Measurements from ENCODE around the gene ATP5PD. TPM values are rescaled to one million over a fixed set of nuclear protein-coding genes. Genes with fewer than 3 reads are reported as not detected.

Gene ATP5PD
- total and polyA plus RNA-seq, 2 of the 13 experiments (the other 11 are each of a cell fraction or from before 2014, with no cell fraction given), result 158 to 428 TPM

- TF ChIP-seq ETV5 (CRISPR knock-in tag; IDR thresholded peaks at IDR 0.05; ENCODE audit: borderline replicate concordance), result peak; percentile 98
- TF ChIP-seq ZNF776 (CRISPR knock-in tag; IDR thresholded peaks at IDR 0.05), result no peak
- no peak for TF ChIP-seq ZSCAN20 (CRISPR knock-in tag; IDR thresholded peaks at IDR 0.05; ENCODE audit: borderline replicate concordance)
- TF ChIP-seq RFX3 (CRISPR knock-in tag; IDR thresholded peaks at IDR 0.05), result peak; percentile 48; the same call in 1 of the 2 replicates
- TF ChIP-seq RERE (CRISPR knock-in tag; IDR thresholded peaks at IDR 0.05; ENCODE audit: low read depth), result peak; percentile 90
- no peak for TF ChIP-seq ZNF512B (CRISPR knock-in tag; IDR thresholded peaks at IDR 0.05; ENCODE audit: borderline replicate concordance)
- no peak for TF ChIP-seq MAZ (IDR thresholded peaks at IDR 0.05; ENCODE audit: borderline replicate concordance, low read depth, low read length)
- peak; percentile 23; the same call in 1 of the 2 replicates for TF ChIP-seq MAZ (CRISPR knock-in tag; IDR thresholded peaks at IDR 0.05; ENCODE audit: low read depth)
- TF ChIP-seq FOSL1 (CRISPR knock-in tag; IDR thresholded peaks at IDR 0.05; ENCODE audit: borderline replicate concordance), result no peak
- TF ChIP-seq KDM4B (CRISPR knock-in tag; IDR thresholded peaks at IDR 0.05), result peak; percentile 31; the same call in 1 of the 2 replicates
- peak; percentile 94 for TF ChIP-seq PAXIP1 (CRISPR knock-in tag; conservative IDR thresholded peaks at IDR 0.05)
- TF ChIP-seq TCF7L2 (IDR thresholded peaks at IDR 0.05; ENCODE audit: low read depth, low read length), result no peak
- TF ChIP-seq KLF12 (CRISPR knock-in tag; IDR thresholded peaks at IDR 0.05; ENCODE audit: borderline replicate concordance), result peak; percentile 48; the same call in 1 of the 2 replicates
- TF ChIP-seq ZNF713 (CRISPR knock-in tag; IDR thresholded peaks at IDR 0.05), result peak; percentile 64; the same call in 1 of the 2 replicates
- TF ChIP-seq NR2C2 (CRISPR knock-in tag; IDR thresholded peaks at IDR 0.05; ENCODE audit: borderline replicate concordance), result peak; percentile 91
- TF ChIP-seq KAT2B (IDR thresholded peaks at IDR 0.05; ENCODE audit: borderline replicate concordance, low read depth, low read length), result no peak
- peak; percentile 87 for TF ChIP-seq ZBTB7A (CRISPR knock-in tag; IDR thresholded peaks at IDR 0.05)
- TF ChIP-seq ZNF816 (CRISPR knock-in tag; IDR thresholded peaks at IDR 0.05; ENCODE audit: borderline replicate concordance), result no peak
These were observed 37.4 kb upstream of the ATP5PD start (continued) for GRCh38 chr17:75084039-75084660.
